K562 (cell line): ENCODE data around the gene DHODH. TPM values are rescaled to one million over a fixed set of nuclear protein-coding genes. Genes with fewer than 3 reads are reported as not detected.

Experiments used
- EHMT2 ChIP-seq: fragments of 450-650 bp; IDR thresholded peaks from 2 replicates; pipeline ENCODE4 v1.6.1; 2018; ENCODE audit warnings: antibody characterized with exemption
- ESRRB ChIP-seq: fragments of 250-450 bp; sonication (Bioruptor Pico); IDR thresholded peaks from 2 replicates; pipeline ENCODE4 v1.5.0; 2020; ENCODE audit warnings: mild to moderate bottlenecking, moderate library complexity, borderline replicate concordance
- KDM1A ChIP-seq, 2 experiments: fragments of 450-650 bp; IDR thresholded peaks; 2 replicates each; pipeline ENCODE4 v1.6.1; 2016; ENCODE audit warnings: mild to moderate bottlenecking in 2 of 2
- KDM2B ChIP-seq: fragments of 250-450 bp; sonication (Bioruptor Pico); IDR thresholded peaks from 2 replicates; pipeline ENCODE4 v1.8.0; 2021; ENCODE audit warnings: mild to moderate bottlenecking, moderate library complexity
- NR2C1 ChIP-seq, 2 experiments: fragments of 450-650 bp; IDR thresholded peaks; 2 replicates each; pipeline ENCODE4 v1.6.1; 2017; ENCODE audit warnings: mild to moderate bottlenecking in 2 of 2, antibody characterized with exemption in 1 of 2, inconsistent platforms in 1 of 2, missing compliant biosample characterization in 1 of 2, missing genetic modification characterization in 1 of 2
- PHF20 ChIP-seq: fragments of 450-650 bp; IDR thresholded peaks from 2 replicates; pipeline ENCODE4 v1.6.1; 2018; ENCODE audit not compliant: partially characterized antibody
- RAD21 ChIP-seq, 2 experiments: fragments of 250-450 bp in 1 of 2; fragments of 450-650 bp in 1 of 2; sonication (Bioruptor Pico) in 1 of 2; formaldehyde crosslinking in 1 of 2; IDR thresholded peaks in 1 of 2; conservative IDR thresholded peaks in 1 of 2; 2 replicates each; pipeline versions ENCODE4 v1.4.0 to v1.8.0; 2020 to 2022; ENCODE audit warnings: mild to moderate bottlenecking in 2 of 2, moderate library complexity in 1 of 2
- RBBP5 ChIP-seq: fragments of 200-600 bp; sonication (generic); IDR thresholded peaks from 2 replicates; pipeline ENCODE4 v1.6.1; 2012; ENCODE audit warnings: borderline replicate concordance, mild to moderate bottlenecking, low read length, control low read depth, inconsistent platforms; ENCODE audit not compliant: insufficient read depth, poor library complexity, severe bottlenecking
- SAFB ChIP-seq: fragments of 200-400 bp; formaldehyde crosslinking; IDR thresholded peaks from 2 replicates; pipeline ENCODE4 v1.6.1; 2017; ENCODE audit warnings: low read depth, low read length, borderline replicate concordance
- SOX6 ChIP-seq: fragments of 450-650 bp; IDR thresholded peaks from 2 replicates; pipeline ENCODE4 v1.6.1; 2014; ENCODE audit warnings: mild to moderate bottlenecking
- TBP ChIP-seq: optimal IDR thresholded peaks from 2 replicates; pipeline ENCODE3; 2011; ENCODE audit warnings: low read depth, low read length, improper control_type of control experiment
- ZNF695 ChIP-seq: fragments of 450-650 bp; formaldehyde crosslinking; IDR thresholded peaks from 2 replicates; pipeline ENCODE4 v1.4.0; 2020; ENCODE audit warnings: mild to moderate bottlenecking, moderate library complexity
- polyA plus RNA-seq, 8 experiments: library from polyadenylated mRNA; depleted of rRNA in 4 of 8; stranded (reverse) in 5 of 8; unstranded in 3 of 8; fragments of >200 nt; fragmentation: Nextera tagmentation in 2 of 8; fragmentation: Illumina TruSeq in 1 of 8; extraction: Ambion mirVana in 2 of 8; extraction: Trizol in 1 of 8; gene quantifications; 2 replicates each; pipeline versions ENCODE4 v1.2.1 to v1.2.3, GENCODE V29; 2011 to 2014; ENCODE audit warnings: inconsistent platforms in 1 of 8, missing spikeins in 1 of 8
- total RNA-seq, 7 experiments: library from RNA; depleted of rRNA in 6 of 7; stranded (reverse); fragments of >200 nt in 6 of 7; fragmentation: Illumina TruSeq in 2 of 7; extraction: Trizol in 2 of 7; gene quantifications; 2 replicates each; pipeline versions ENCODE4 v1.2.1 to v1.2.3, GENCODE V29; 2011 to 2021; ENCODE audit warnings: low replicate concordance in 1 of 7
- TF ChIP-seq, protein P1 (sequence below): fragments of 450-650 bp; IDR thresholded peaks from 2 replicates; pipeline ENCODE4 v1.7.1; 2018; ENCODE audit warnings: mild to moderate bottlenecking, low read depth; ENCODE audit not compliant: partially characterized antibody
- TF ChIP-seq, protein P2 (sequence below): sonication (generic); formaldehyde crosslinking; IDR thresholded peaks from 2 replicates; pipeline ENCODE4 v1.8.0; 2023; ENCODE audit warnings: mild to moderate bottlenecking, missing genetic modification reagents
- TF ChIP-seq, protein P3 (sequence below): sonication (generic); formaldehyde crosslinking; IDR thresholded peaks from 2 replicates; pipeline ENCODE4 v1.8.1; 2023; ENCODE audit warnings: mild to moderate bottlenecking, missing genetic modification reagents

The DHODH gene
- total and polyA plus RNA-seq, 9 of the 15 experiments (the other 6 are each of a cell fraction or from before 2014, with no cell fraction given) = 4.3 to 19.9 (median 12.7) TPM

DNA sequence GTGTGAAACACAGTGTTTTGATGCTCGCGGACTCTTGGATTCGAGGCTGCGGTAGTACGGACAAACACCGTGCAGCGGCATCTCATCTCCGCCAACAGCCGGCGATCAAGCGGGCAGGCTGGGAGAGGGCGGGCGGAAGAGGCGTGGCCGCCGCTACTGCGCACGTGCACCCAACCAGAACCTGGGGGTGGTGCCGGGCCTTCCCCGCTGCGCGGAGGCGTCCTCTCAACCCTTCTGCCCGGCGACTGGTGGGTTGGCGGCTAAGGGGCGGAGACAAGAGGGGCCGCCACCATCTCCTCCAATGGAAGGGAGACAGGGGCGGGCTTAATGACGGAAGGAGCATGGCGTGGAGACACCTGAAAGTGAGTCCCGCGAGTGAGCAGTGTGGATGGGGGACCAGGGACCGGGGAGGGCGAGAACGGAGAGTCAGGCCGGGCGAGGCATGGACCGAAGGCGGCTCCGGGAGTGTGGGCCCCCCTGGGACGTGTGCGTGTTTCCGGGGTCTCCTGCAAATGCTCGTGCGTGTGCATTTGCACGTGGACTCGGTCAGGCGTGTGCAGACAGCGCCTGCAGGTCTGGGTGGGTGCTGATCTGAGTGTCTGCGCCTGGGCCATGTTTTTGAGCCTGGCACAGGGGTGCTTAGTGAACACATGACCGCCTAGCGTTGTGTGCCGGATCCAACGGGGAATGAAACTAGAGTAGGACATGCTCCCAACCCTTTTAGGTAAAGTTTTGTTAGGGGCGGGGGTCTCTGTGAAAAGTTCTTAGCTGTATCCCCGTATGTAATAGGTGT, at the start of gene DHODH (continued):
- peak; percentile 76 for TF ChIP-seq RBBP5
- TF ChIP-seq NR2C1 (IDR thresholded peaks at IDR 0.05) = no peak
- no peak for TF ChIP-seq NR2C1 (tag; IDR thresholded peaks at IDR 0.05)
- peak; percentile 60 for TF ChIP-seq TBP
- no peak for TF ChIP-seq EHMT2
- no peak for TF ChIP-seq ESRRB (CRISPR knock-in tag)
- TF ChIP-seq, protein P1, sequence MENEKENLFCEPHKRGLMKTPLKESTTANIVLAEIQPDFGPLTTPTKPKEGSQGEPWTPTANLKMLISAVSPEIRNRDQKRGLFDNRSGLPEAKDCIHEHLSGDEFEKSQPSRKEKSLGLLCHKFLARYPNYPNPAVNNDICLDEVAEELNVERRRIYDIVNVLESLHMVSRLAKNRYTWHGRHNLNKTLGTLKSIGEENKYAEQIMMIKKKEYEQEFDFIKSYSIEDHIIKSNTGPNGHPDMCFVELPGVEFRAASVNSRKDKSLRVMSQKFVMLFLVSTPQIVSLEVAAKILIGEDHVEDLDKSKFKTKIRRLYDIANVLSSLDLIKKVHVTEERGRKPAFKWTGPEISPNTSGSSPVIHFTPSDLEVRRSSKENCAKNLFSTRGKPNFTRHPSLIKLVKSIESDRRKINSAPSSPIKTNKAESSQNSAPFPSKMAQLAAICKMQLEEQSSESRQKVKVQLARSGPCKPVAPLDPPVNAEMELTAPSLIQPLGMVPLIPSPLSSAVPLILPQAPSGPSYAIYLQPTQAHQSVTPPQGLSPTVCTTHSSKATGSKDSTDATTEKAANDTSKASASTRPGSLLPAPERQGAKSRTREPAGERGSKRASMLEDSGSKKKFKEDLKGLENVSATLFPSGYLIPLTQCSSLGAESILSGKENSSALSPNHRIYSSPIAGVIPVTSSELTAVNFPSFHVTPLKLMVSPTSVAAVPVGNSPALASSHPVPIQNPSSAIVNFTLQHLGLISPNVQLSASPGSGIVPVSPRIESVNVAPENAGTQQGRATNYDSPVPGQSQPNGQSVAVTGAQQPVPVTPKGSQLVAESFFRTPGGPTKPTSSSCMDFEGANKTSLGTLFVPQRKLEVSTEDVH = no peak
- TF ChIP-seq, protein P2, sequence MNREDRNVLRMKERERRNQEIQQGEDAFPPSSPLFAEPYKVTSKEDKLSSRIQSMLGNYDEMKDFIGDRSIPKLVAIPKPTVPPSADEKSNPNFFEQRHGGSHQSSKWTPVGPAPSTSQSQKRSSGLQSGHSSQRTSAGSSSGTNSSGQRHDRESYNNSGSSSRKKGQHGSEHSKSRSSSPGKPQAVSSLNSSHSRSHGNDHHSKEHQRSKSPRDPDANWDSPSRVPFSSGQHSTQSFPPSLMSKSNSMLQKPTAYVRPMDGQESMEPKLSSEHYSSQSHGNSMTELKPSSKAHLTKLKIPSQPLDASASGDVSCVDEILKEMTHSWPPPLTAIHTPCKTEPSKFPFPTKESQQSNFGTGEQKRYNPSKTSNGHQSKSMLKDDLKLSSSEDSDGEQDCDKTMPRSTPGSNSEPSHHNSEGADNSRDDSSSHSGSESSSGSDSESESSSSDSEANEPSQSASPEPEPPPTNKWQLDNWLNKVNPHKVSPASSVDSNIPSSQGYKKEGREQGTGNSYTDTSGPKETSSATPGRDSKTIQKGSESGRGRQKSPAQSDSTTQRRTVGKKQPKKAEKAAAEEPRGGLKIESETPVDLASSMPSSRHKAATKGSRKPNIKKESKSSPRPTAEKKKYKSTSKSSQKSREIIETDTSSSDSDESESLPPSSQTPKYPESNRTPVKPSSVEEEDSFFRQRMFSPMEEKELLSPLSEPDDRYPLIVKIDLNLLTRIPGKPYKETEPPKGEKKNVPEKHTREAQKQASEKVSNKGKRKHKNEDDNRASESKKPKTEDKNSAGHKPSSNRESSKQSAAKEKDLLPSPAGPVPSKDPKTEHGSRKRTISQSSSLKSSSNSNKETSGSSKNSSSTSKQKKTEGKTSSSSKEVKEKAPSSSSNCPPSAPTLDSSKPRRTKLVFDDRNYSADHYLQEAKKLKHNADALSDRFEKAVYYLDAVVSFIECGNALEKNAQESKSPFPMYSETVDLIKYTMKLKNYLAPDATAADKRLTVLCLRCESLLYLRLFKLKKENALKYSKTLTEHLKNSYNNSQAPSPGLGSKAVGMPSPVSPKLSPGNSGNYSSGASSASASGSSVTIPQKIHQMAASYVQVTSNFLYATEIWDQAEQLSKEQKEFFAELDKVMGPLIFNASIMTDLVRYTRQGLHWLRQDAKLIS (CRISPR knock-in tag) = no peak
- no peak for TF ChIP-seq ZNF695
- TF ChIP-seq SAFB = peak; percentile 69; the same call in 1 of the 2 replicates
- peak; percentile 64 for TF ChIP-seq PHF20
- TF ChIP-seq SOX6 = peak; percentile 15; the same call in 1 of the 2 replicates
- no peak for TF ChIP-seq KDM1A (IDR thresholded peaks at IDR 0.05)
- TF ChIP-seq, protein P3, sequence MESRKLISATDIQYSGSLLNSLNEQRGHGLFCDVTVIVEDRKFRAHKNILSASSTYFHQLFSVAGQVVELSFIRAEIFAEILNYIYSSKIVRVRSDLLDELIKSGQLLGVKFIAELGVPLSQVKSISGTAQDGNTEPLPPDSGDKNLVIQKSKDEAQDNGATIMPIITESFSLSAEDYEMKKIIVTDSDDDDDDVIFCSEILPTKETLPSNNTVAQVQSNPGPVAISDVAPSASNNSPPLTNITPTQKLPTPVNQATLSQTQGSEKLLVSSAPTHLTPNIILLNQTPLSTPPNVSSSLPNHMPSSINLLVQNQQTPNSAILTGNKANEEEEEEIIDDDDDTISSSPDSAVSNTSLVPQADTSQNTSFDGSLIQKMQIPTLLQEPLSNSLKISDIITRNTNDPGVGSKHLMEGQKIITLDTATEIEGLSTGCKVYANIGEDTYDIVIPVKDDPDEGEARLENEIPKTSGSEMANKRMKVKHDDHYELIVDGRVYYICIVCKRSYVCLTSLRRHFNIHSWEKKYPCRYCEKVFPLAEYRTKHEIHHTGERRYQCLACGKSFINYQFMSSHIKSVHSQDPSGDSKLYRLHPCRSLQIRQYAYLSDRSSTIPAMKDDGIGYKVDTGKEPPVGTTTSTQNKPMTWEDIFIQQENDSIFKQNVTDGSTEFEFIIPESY (CRISPR knock-in tag) = peak; percentile 61
- TF ChIP-seq RAD21 (CRISPR knock-in tag; conservative IDR thresholded peaks at IDR 0.05 in 1 of 2, IDR thresholded peaks at IDR 0.05 in 1 of 2) = 0 out of 4 replicates have a peak, but pooled peaks of 1 of the 2 experiments have one; percentile 4
- no peak for TF ChIP-seq KDM2B (CRISPR knock-in tag)
